SK-N-SH treated with all-trans-retinoic acid at 6 μM for 48 hours (cell line): ENCODE data around the gene BANP.
A peak's percentile ranks its signal among the peaks of the same experiment; 100 is the strongest.

ENCODE experiments used
- ATAC-seq: fragments of 200-7000 bp; cut with Tn5 transposase; 3 replicates; pipeline ENCODE4 v1.9.1; 2020; ENCODE audit warnings: mild to moderate bottlenecking, moderate library complexity
- BACH2 ChIP-seq: fragments of 250-450 bp; sonication (Bioruptor Pico); IDR thresholded peaks from 2 replicates; pipeline ENCODE4 v1.9.0; 2021; ENCODE audit warnings: mild to moderate bottlenecking, borderline replicate concordance
- CSDC2 ChIP-seq: fragments of 250-450 bp; sonication (Bioruptor Pico); IDR thresholded peaks from 2 replicates; pipeline ENCODE4 v1.5.0; 2020; ENCODE audit warnings: mild to moderate bottlenecking, moderate library complexity
- ESRRG ChIP-seq: fragments of 250-450 bp; sonication (Bioruptor Pico); IDR thresholded peaks from 2 replicates; pipeline ENCODE4 v1.6.1; 2021; ENCODE audit warnings: mild to moderate bottlenecking
- GLIS3 ChIP-seq: fragments of 250-450 bp; sonication (Bioruptor Pico); IDR thresholded peaks from 2 replicates; pipeline ENCODE4 v1.5.0; 2020; ENCODE audit warnings: mild to moderate bottlenecking, moderate library complexity
- ISL1 ChIP-seq: fragments of 250-450 bp; sonication (Bioruptor Pico); IDR thresholded peaks from 2 replicates; pipeline ENCODE4 v2.1.2; 2022; ENCODE audit warnings: mild to moderate bottlenecking, moderate library complexity
- OSR1 ChIP-seq: fragments of 250-450 bp; sonication (Bioruptor Pico); IDR thresholded peaks from 2 replicates; pipeline ENCODE4 v1.8.0; 2022; ENCODE audit warnings: moderate library complexity, mild to moderate bottlenecking, inconsistent platforms
- TCF4 ChIP-seq: fragments of 250-450 bp; sonication (Bioruptor Pico); IDR thresholded peaks from 2 replicates; pipeline ENCODE4 v1.8.0; 2021; ENCODE audit warnings: mild to moderate bottlenecking, moderate library complexity, borderline replicate concordance
- TOX ChIP-seq: fragments of 250-450 bp; sonication (Bioruptor Pico); IDR thresholded peaks from 2 replicates; pipeline ENCODE4 v1.8.0; 2021; ENCODE audit warnings: mild to moderate bottlenecking, moderate library complexity, borderline replicate concordance
- ZC3H10 ChIP-seq: fragments of 250-450 bp; sonication (Bioruptor Pico); IDR thresholded peaks from 2 replicates; pipeline ENCODE4 v1.5.1; 2021; ENCODE audit warnings: mild to moderate bottlenecking, moderate library complexity
- ZFP3 ChIP-seq: fragments of 250-450 bp; sonication (Bioruptor Pico); IDR thresholded peaks from 2 replicates; pipeline ENCODE4 v1.5.0; 2020; ENCODE audit warnings: mild to moderate bottlenecking, moderate library complexity
- ZNF8 ChIP-seq: fragments of 450-650 bp; formaldehyde crosslinking; IDR thresholded peaks from 2 replicates; pipeline ENCODE4 v1.5.0; 2020; ENCODE audit warnings: mild to moderate bottlenecking, moderate library complexity
- TF ChIP-seq, protein P1 (sequence below): fragments of 250-450 bp; sonication (Bioruptor Pico); IDR thresholded peaks from 2 replicates; pipeline ENCODE4 v1.8.0; 2021; ENCODE audit warnings: low read depth, mild to moderate bottlenecking, moderate library complexity, borderline replicate concordance
- TF ChIP-seq, protein P2 (sequence below): fragments of 250-450 bp; sonication (Bioruptor Pico); IDR thresholded peaks from 2 replicates; pipeline ENCODE4 v1.5.0; 2020; ENCODE audit warnings: mild to moderate bottlenecking, moderate library complexity
- TF ChIP-seq, protein P3 (sequence below): fragments of 250-450 bp; sonication (Bioruptor Pico); IDR thresholded peaks from 2 replicates; pipeline ENCODE4 v1.5.1; 2020; ENCODE audit warnings: low read depth, mild to moderate bottlenecking, moderate library complexity
- TF ChIP-seq, protein P4 (sequence below): fragments of 250-450 bp; sonication (Bioruptor Pico); IDR thresholded peaks from 2 replicates; pipeline ENCODE4 v1.8.0; 2020; ENCODE audit warnings: mild to moderate bottlenecking, moderate library complexity, borderline replicate concordance

The BANP gene

DNA sequence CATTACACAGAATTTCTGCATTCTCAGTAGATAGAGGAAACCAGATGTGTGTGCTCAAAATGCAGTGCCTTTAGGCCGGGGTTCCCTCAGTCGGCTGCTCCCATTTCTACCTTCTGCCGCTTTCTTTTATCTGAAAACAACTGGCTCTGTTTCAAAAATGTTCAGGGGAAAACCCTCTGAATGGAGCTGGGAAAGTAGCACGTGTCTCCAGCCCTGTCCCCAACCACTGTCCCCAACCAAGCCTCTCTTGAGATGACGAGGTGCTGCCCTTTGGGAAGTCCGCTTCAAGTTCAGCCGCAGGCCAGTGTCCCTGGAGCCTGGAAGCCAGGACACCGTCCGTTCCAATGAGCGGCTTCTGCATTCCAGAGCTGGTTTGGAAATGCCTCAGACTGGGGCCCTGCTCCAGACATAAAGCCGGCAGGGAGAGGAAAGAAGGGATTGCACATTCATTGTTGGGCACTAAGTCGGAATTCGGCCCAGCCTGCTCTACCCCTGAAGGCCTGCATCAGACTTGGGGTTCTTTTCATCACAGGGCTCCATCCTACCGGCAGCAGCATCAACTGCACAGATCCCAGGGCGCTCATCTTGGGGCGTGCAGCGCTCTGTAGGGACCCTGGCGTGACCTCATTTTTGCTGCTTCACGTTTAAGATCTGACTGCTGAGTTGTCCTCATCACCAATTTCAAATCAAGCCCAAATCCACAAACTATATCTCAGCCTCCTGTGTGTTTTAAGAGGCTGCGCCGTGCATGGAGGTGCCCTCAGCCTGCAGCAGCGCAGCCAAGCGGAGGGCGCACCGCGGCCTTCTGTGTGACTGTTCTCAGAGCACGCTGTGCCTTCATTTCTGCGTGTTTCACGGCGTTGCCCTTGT lies 111.3 kb downstream of the BANP start (continued):
- no peak for TF ChIP-seq ZC3H10 (CRISPR knock-in tag)
- TF ChIP-seq ISL1: no peak
- TF ChIP-seq, protein P1, sequence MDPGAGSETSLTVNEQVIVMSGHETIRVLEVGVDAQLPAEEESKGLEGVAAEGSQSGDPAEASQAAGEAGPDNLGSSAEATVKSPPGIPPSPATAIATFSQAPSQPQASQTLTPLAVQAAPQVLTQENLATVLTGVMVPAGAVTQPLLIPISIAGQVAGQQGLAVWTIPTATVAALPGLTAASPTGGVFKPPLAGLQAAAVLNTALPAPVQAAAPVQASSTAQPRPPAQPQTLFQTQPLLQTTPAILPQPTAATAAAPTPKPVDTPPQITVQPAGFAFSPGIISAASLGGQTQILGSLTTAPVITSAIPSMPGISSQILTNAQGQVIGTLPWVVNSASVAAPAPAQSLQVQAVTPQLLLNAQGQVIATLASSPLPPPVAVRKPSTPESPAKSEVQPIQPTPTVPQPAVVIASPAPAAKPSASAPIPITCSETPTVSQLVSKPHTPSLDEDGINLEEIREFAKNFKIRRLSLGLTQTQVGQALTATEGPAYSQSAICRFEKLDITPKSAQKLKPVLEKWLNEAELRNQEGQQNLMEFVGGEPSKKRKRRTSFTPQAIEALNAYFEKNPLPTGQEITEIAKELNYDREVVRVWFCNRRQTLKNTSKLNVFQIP (CRISPR knock-in tag): no peak
- no peak for TF ChIP-seq OSR1 (CRISPR knock-in tag)
- TF ChIP-seq ESRRG (CRISPR knock-in tag): no peak
- TF ChIP-seq GLIS3 (CRISPR knock-in tag): no peak

DNA sequence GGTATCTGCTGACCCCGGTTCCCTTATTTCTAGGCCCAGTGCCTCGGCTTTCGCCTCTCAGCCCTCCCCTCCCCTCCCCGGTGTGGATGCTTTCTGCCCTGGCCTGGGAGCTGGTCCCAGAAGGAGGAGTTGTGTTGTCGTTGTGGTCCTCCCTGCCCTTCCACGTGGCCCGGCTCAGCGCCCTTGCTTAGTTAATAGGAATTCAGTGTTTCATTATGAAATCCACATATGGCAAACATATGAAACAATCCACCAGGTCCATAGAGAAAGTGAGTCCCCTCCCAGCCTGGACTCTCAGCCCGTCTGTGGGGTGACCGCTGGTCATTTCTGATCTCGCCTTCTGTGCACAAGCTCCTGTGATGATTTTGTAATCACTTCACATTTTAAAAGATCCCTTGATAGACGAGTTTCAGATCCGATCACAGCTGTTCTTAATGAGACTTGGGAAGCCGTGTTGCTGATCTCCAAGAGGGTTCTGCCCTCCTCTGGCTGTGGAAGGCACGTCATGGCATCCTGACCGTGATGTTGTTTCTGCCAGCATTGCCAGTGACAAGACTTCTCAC lies 112.1 kb downstream of the BANP start:
- TF ChIP-seq BACH2 (CRISPR knock-in tag): no peak
- TF ChIP-seq, protein P2, sequence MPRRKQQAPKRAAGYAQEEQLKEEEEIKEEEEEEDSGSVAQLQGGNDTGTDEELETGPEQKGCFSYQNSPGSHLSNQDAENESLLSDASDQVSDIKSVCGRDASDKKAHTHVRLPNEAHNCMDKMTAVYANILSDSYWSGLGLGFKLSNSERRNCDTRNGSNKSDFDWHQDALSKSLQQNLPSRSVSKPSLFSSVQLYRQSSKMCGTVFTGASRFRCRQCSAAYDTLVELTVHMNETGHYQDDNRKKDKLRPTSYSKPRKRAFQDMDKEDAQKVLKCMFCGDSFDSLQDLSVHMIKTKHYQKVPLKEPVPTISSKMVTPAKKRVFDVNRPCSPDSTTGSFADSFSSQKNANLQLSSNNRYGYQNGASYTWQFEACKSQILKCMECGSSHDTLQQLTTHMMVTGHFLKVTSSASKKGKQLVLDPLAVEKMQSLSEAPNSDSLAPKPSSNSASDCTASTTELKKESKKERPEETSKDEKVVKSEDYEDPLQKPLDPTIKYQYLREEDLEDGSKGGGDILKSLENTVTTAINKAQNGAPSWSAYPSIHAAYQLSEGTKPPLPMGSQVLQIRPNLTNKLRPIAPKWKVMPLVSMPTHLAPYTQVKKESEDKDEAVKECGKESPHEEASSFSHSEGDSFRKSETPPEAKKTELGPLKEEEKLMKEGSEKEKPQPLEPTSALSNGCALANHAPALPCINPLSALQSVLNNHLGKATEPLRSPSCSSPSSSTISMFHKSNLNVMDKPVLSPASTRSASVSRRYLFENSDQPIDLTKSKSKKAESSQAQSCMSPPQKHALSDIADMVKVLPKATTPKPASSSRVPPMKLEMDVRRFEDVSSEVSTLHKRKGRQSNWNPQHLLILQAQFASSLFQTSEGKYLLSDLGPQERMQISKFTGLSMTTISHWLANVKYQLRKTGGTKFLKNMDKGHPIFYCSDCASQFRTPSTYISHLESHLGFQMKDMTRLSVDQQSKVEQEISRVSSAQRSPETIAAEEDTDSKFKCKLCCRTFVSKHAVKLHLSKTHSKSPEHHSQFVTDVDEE (CRISPR knock-in tag): no peak
- peak; percentile 75; the same call in 1 of the 2 replicates for TF ChIP-seq TCF4 (CRISPR knock-in tag)
- TF ChIP-seq ESRRG (CRISPR knock-in tag): no peak
- TF ChIP-seq, protein P1 (CRISPR knock-in tag): no peak
- peak; percentile 71 for ATAC-seq

DNA sequence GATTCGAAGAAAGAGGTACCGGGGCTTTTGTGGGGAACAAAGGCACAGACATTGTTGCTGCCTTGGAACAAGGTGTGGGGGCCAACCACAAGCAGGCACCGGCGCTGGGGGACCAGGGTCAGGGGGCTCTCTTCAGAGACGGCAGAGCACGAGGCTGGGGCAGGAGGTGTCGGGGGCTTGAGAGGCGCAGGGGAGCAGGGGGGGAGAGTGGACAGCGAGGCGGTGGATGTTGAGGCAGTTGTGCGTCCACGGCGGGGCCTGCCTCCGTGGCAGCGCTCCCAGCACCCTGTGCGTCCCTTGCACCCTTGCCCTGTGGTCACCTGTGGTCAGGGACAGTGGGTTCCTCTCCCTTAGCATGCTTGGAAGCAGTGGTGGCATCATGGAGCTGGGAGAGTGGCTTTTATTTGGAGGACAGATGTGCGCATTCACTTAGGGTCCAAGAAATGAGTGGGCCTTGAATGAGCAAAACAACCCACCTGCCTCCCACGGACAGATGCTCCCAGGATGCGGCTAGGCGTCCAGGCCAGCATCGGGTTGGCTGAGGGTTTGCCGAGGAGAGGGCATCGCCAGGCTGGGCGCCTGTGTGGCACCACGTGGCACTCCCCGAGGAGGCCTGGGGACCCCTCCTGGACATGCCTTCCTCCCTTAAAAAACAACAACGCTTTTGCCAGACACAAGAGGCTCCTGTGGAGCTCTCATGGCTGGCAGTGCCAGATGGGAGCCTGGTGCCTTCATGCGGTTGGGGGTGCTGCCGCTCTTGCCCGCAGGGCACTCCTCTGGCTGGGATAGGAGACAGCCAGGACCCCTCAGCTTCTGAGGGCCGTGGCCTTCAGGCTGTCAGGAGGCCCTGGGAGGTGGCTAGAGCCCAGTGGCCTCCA lies 113.0 kb downstream of the BANP start:
- ATAC-seq: no peak
- TF ChIP-seq, protein P3, sequence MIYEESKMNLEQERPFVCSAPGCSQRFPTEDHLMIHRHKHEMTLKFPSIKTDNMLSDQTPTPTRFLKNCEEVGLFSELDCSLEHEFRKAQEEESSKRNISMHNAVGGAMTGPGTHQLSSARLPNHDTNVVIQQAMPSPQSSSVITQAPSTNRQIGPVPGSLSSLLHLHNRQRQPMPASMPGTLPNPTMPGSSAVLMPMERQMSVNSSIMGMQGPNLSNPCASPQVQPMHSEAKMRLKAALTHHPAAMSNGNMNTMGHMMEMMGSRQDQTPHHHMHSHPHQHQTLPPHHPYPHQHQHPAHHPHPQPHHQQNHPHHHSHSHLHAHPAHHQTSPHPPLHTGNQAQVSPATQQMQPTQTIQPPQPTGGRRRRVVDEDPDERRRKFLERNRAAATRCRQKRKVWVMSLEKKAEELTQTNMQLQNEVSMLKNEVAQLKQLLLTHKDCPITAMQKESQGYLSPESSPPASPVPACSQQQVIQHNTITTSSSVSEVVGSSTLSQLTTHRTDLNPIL (CRISPR knock-in tag): no peak
- TF ChIP-seq TOX: no peak
- TF ChIP-seq ZNF8 (CRISPR knock-in tag): no peak
- TF ChIP-seq ZFP3 (CRISPR knock-in tag): no peak
- TF ChIP-seq, protein P1 (CRISPR knock-in tag): no peak
- TF ChIP-seq CSDC2 (CRISPR knock-in tag): no peak
- TF ChIP-seq BACH2 (CRISPR knock-in tag): no peak
- TF ChIP-seq, protein P4, sequence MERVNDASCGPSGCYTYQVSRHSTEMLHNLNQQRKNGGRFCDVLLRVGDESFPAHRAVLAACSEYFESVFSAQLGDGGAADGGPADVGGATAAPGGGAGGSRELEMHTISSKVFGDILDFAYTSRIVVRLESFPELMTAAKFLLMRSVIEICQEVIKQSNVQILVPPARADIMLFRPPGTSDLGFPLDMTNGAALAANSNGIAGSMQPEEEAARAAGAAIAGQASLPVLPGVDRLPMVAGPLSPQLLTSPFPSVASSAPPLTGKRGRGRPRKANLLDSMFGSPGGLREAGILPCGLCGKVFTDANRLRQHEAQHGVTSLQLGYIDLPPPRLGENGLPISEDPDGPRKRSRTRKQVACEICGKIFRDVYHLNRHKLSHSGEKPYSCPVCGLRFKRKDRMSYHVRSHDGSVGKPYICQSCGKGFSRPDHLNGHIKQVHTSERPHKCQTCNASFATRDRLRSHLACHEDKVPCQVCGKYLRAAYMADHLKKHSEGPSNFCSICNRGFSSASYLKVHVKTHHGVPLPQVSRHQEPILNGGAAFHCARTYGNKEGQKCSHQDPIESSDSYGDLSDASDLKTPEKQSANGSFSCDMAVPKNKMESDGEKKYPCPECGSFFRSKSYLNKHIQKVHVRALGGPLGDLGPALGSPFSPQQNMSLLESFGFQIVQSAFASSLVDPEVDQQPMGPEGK (CRISPR knock-in tag): no peak
